GM21737 (cell line): ENCODE results near the gene CMIP.
"Not testable (repeated sequence)": the region's sequence is repeated elsewhere in the genome, so short reads cannot be mapped to it uniquely, and the experiment has no call there.

Experiments
- ATAC-seq: cut with Tn5 transposase; IDR thresholded peaks from one replicate; pipeline ENCODE4 v1.9.1; 2021; ENCODE audit warnings: mild to moderate bottlenecking, moderate library complexity; ENCODE audit not compliant: unreplicated experiment

The CMIP gene

DNA sequence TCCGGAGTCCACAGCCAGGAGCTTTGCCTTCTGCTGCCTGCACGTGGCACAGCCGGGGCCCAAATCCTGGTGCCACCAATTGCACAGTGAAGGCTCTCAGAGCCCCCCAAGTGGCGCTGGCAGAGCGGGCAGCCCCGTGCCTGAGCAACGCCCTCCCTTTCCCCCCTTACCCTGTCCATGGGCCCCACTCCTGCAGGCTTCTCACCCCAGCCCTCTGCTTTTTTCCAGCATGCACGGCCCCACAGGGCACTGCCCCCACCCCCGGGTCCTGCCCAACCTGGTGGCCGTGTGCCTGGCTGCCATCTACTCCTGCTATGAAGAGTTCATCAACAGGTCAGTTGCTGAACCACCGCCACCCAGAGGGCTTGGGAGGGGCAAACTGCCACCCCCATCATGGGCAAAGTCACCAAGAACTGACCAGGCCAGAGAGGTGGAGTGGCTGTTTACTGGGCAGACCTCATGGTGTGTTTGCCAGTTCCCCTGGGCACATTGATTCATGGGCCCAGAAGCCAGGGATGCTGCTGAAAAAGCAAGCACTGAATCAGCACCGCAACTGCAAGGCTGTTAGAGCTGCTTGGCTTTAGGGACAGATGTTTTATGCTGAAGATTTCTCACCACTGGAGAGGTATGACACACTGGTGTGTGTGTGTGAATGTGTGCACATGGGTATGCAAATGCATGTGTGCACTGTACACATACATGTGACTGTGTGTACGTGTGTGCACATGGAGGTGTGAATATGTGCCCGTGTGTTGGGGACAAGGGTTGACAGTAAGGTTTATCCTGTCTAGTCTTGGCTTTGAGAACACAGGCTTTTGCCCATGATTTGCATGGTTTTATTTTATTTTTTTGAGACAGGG is 227.4 kb downstream of the CMIP start:
- ATAC-seq, result no peak

- ATAC-seq, result no peak
These were observed 228.8 kb downstream of the CMIP start for GRCh38 chr16:81673432-81673831.

GRCh38 chr16:81675662-81676061 is 231.1 kb downstream of the CMIP start:
- ATAC-seq, result no peak

DNA sequence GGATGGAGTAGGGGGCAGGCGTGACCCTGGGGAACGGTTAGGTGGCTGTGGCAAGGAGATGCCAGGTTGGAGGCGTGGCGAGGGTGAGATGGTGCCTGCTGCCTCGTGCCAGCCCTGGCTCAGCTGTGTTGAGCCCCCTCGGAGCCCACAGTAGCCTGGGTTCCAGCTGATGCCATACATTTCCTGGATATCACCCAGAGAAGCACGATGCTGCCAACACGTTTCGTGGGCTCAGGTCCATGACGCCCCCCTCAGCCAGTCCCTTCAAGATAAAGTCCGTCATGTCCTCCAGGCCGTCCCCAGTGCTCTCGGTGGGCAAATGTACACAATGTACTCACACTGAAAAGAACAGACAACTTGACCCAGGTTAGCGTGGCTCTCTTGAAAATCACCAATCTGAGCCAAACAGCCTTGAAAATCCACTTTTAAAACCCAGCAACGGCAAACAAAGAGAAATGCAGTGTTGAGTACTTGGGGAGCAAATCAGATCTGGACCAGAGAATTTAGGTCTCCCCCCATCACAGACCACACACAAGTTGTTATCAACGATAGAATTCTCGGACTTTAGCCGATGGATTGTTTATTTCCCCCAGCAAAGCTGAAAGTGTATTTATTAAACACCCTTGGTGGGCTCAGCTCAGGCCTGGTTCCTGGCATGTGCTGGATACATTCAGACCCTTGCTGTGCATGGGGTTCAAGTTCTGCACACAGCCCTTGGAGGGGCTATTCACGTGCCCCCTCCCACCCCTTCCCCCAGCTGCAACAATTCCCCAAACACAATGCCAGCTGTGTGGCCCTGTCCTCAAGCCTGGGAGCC is 231.7 kb downstream of the CMIP start:
- ATAC-seq, result no peak

DNA sequence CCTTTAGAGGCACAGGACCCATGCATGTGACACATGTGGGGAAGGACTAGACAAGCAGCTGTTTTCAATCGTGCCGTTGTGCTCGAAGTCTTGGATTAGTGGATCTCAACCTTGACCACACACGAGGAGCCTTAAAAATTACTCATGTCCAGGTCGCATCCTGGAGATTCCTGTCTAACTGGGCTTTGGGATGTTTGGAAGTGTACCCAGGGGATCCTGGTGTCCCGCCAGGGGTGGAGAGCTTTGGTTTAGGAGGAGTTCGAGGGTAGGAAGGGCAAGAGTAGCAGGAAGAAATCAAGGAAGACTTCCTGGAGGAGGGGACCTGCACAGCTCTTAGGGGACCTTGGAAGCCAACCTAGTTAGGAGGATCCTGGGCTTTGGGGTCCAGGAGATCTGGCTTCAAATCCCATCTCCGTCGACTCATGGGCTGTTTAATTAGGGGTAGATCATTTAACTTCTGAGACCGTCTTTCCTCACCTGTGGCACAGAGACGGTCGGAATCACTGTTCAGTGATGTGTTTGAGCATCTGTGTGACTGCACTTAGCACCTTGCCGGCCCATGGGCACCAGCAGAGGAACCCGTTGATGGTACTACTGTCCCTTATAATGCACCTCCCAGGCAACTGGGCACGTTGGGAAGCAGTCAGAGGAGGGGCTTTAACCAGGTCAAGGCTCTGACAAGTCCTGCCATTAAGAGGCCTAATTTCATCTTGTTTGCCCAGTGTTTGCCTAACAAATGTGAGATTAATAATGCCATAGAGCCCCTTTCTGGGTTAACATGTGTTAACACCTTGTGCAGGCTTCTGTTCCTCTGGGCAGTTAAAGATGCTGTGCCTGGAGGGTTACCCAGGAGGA is 232.5 kb downstream of the CMIP start:
- no peak for ATAC-seq

DNA sequence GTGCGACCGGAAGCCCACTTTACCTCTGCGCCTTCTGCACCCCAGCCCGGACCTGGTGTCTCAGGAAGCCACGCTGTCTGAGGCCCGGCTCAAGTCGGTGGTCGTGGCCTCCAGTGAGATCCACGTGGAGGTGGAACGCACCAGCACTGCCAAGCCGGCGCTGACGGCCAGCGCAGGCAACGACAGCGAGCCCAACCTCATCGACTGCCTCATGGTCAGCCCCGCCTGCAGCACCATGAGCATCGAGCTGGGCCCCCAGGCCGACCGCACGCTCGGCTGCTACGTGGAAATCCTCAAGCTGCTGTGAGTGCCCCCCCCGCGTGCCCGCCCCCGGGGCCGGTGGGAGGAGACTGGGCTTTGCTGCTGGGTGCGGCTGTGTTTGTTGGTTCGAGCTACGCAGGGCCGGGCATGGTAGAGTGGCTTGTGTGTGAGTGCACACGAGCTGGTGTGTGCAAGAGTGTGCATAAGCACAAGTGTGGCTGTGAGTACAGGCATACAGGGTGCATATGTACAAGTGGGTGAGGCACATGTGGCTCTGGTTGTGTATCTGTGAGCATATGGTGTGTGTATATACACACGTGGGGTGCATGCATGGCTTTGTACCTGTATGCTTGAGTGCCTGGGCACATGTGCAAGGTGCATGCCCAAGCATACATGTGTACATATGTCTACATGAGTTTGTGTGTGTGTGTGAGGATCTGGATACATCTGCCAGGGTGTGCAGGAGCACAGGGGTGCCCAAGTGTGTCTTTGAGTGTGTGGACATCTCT is 233.9 kb downstream of the CMIP start:
- no peak for ATAC-seq

GRCh38 chr16:81679721-81680430 is 235.3 kb downstream of the CMIP start:
- ATAC-seq, result no peak

DNA sequence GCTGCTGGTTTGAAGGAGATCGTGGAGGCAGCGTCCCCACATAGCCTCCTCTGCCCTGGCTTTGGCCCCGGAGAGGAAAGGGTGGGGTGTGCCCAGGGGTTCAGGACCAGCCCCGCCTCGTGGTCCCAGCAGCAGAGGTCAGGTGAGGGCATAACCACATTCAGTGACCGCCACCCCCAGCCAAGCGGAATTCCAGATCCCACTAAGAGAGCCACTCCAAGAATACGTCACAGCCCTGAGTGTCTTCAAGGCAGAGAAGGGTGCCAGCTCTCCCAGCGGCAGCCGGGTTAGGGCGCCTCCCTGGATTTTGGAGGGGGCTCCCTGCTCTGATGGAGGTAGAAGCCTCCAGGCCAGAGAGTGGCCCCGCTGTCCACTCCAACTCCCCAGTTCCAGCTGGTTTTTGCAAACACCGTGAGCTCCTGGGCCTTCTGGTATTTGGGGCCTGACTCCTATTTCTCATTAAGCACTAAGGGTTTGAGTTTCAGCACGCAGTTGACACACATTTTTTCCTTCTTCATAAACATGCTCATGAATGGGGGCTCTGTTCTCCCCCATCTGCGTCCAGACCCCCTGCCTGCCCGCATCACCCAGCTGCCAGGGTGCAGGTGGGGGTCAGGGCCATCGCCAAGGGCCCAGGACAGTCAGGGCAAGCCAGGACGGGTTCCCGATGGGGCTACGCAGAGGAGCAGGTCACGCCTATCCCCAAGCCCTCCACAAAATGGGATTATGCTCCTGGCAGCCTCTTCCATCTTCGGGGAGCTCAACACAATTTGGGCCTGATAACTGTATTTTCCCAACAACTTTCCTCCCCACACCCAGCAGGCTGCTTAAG is 236.1 kb downstream of the CMIP start:
- ATAC-seq, result no peak

- ATAC-seq, result no peak
These were observed 236.7 kb downstream of the CMIP start for GRCh38 chr16:81681311-81681710.

GRCh38 chr16:81684242-81684837 is 239.7 kb downstream of the CMIP start:
- ATAC-seq, result no peak

DNA sequence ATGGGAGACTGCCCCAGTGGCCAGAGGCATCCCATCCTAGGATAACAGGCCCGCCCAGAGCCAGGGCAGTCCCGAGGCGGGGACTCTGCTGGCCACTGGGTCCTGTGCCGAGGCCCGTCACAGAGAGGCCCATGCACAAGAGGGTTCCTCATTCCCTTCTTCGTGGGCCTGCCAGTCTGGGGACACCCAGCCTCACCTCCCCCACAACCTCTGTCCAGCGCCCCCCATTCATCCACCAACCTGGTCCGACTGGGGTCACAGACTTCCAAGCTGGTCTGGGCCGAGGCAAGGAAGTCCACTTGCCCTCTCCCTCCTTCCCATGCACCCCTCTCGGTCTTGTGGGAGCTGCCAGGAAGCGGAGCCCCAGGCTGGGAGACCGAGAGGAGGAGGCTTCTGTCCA is 240.3 kb downstream of the CMIP start:
- ATAC-seq, result no peak

DNA sequence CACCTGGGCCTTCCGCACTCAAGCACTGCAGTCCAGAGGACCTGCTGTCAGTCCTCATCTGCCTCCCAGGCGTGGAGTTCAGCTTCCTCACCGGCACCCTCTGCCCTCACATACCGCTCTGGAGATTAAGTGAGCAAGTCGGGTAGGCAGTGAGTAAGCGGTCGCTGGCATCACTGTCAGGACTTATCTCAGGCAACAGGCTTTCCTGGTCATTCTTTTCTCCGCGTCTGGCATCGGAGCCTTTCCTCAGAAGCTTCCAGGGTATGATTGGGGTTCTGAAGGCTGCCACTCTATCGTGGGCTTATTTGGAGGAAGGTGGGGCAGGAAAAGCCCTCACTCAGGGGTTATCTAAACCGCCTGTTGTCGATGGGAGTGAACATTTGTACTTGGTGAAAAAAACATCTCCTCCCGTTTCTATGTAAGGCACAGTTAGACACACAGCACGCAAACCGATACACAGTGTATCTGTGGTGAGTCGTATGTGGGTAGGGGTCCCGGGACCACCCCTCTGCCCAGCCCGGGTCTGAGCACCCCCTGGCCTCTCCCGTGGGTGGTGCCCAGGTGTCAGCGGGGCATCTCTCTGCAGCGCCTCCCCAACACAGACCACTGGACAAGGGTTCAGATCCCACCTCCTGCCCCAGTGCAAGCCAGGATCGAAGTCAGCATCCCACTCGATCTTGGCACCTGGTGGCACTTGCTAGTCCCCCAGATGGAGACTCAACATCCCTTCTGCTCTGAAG is 242.0 kb downstream of the CMIP start:
- ATAC-seq, result no peak

- no peak for ATAC-seq
These were observed 242.5 kb downstream of the CMIP start for GRCh38 chr16:81687131-81687456.

DNA sequence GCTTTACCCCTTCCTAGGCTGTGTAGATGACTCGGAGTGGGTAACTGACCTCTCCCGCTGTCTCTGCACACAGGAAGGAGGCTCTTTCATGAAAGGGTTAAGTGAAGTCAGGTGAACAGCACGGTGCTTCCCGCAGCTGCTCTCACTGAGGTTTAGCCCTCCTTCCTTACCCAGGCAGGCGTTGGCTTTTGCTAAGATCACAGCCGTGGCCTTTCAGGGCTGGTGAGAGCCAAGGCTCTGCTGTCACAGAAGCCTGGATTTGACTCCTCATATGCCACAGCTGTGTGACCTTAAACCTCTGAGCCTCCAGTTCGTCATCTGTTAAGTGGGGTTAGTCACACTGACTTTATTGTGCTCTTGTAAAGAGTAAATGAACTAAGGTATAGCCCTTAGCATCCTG is 243.6 kb downstream of the CMIP start:
- no peak for ATAC-seq

- ATAC-seq, result not testable (repeated sequence)
These were observed 244.2 kb downstream of the CMIP start for GRCh38 chr16:81688839-81689238.

DNA sequence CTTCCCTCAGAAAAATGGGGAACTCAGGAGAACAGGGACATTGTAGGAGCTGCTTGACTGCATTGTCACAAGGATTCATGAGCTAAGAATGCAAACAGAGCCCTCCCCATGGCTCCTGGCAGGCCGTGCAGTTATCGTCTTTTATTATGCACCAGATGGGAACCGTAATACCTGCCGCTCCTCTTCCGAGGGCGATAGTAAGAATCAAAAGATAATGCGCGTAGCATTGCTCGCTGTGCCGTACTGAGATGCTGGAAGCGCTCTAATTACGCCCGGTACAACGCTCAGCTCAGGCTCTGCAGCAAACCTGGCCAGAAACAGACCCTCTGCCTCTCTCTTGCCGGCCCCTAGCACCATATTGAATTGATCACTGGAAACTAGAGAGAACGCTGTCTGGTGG is 247.4 kb downstream of the CMIP start:
- ATAC-seq, result no peak

DNA sequence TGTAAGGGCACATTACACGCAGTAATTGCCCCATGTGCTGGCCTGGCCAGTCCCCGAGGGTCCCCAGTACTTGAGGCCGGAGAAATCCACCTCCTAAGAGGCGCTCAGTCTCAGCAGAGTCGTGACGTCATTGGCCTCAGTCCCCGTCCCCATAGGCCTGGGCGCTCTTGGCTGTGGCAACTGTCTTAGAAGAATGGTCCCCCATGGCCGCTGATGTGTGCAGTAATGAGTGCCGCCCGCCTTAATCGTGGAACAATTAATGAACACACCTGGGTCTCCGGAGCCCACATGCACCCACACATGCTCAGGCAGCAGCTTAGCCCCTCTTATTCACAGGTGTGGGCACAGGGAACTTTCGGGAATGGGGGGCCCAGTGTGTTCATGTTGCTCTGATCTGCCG is 248.0 kb downstream of the CMIP start:
- no peak for ATAC-seq
